ENCODE results near the gene USP34. TPM values are rescaled to one million over a fixed set of nuclear protein-coding genes. Genes with fewer than 3 reads are reported as not detected.

The USP34 gene
- polyA plus RNA-seq, 1 donor, result 102 TPM

GRCh38 chr2:61281321-61281720 lies 189.6 kb downstream of the USP34 start:
- DNase-seq, result no peak
- Histone ChIP-seq H3K9me3 (ENCODE audit: control insufficient read depth, low read depth, low read length) (no peaks in the 10 kb centered on the region), H3K36me3 (ENCODE audit: control insufficient read depth, insufficient read depth, low read length) (peaks cover 35% of the 10 kb centered on the region), H3K4me3 (ENCODE audit: low read length) (no peak overlapping the region), H3K27me3 (ENCODE audit: control insufficient read depth, insufficient read depth, low read length) (no peaks in the 10 kb centered on the region), H3K27ac (ENCODE audit: low read length) (no peak overlapping the region), H3K4me1 (ENCODE audit: control insufficient read depth, insufficient read depth, low read length) (no peaks in the 10 kb centered on the region)
- no CpG with 5 or more reads among the region's 3 CpGs for WGBS (ENCODE audit: insufficient coverage, low lambda C conversion rate)

GRCh38 chr2:61277756-61278155 lies 193.1 kb downstream of the USP34 start:
- Histone ChIP-seq H3K36me3 (ENCODE audit: control insufficient read depth, insufficient read depth, low read length) (peaks cover 39% of the 10 kb centered on the region), H3K4me1 (ENCODE audit: control insufficient read depth, insufficient read depth, low read length) (no peaks in the 10 kb centered on the region), H3K27ac (ENCODE audit: low read length) (no peak overlapping the region), H3K4me3 (ENCODE audit: low read length) (no peak overlapping the region), H3K9me3 (ENCODE audit: control insufficient read depth, low read depth, low read length) (no peaks in the 10 kb centered on the region), H3K27me3 (ENCODE audit: control insufficient read depth, insufficient read depth, low read length) (no peaks in the 10 kb centered on the region)
- no CpG with 5 or more reads among the region's 13 CpGs for WGBS (ENCODE audit: insufficient coverage, low lambda C conversion rate)
- DNase-seq, result no peak

DNA sequence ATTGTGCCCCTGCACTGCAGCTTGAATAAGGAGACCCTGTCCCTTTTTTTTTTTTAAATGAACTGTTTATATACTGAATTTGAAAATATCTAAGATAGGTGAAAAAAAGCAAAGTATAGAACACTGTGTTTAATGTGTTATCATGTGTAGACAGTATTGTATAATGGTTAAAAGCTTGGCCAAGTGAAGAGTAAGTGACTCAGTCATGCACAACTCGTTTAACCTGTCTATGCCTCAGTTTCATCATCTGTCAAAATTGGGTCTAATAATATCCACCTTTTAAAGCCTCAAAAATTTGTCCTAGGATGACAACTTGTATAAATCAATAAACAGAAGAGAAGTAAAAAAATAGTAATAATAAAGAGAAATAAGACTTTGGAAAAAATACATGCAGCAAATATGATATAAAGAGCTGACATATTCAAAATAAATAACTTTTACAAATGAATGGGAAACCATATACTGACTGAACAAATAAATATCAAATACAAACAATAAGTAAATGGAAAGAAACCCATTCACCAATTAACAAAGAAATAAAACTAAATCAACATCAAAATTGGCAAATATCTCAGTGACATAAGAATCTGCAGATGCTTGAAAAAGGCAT lies 195.2 kb downstream of the USP34 start:
- Histone ChIP-seq H3K27me3 (ENCODE audit: control insufficient read depth, insufficient read depth, low read length) (no peaks in the 10 kb centered on the region), H3K4me3 (ENCODE audit: low read length) (no peak overlapping the region), H3K9me3 (ENCODE audit: control insufficient read depth, low read depth, low read length) (no peaks in the 10 kb centered on the region), H3K36me3 (ENCODE audit: control insufficient read depth, insufficient read depth, low read length) (peaks cover 31% of the 10 kb centered on the region), H3K27ac (ENCODE audit: low read length) (no peak overlapping the region), H3K4me1 (ENCODE audit: control insufficient read depth, insufficient read depth, low read length) (no peaks in the 10 kb centered on the region)
- WGBS (ENCODE audit: insufficient coverage, low lambda C conversion rate), result no CpG with 5 or more reads among the region's 1 CpG
- no peak for DNase-seq

DNA sequence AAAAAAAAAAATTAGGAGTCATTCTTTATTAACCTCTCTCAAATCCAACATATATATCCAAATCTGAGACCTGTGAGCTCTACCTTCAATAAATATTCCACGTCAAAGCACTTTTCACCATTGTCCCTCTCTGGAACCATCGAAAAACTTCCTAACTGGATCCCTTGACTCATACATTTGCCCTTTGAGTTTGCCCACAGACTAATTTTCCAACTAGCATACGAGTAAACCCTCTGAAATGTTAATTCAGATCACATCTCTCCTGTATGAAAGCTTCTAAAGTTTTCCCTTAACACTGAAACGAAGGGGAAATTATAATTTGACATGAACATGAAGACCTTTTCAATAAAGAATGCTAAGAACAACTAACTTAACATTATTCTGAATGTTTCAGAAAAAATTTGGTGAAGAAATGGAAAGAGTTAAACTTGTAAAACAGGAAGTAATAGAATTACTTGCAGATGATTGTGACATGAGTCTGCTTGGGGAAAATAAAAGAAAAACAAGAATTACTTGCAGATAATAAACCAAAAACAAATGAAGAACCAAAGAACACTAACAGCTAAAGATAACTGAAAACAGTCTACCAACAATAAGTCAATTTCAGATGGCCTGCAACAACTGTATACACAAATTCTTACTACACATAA lies 198.3 kb downstream of the USP34 start:
- no peak overlapping the region for H3K27ac ChIP-seq (ENCODE audit: low read length)
- no peaks in the 10 kb centered on the region for H3K9me3 ChIP-seq (ENCODE audit: control insufficient read depth, low read depth, low read length)
- H3K36me3 ChIP-seq (ENCODE audit: control insufficient read depth, insufficient read depth, low read length), result peaks cover 27% of the 10 kb centered on the region
- H3K27me3 ChIP-seq (ENCODE audit: control insufficient read depth, insufficient read depth, low read length), result no peaks in the 10 kb centered on the region
- 100% methylated on average over 3 of the region's 4 CpGs for WGBS (ENCODE audit: insufficient coverage, low lambda C conversion rate)
- no peak for DNase-seq
- no peaks in the 10 kb centered on the region for H3K4me1 ChIP-seq (ENCODE audit: control insufficient read depth, insufficient read depth, low read length)
- no peak overlapping the region for H3K4me3 ChIP-seq (ENCODE audit: low read length)

- no peak overlapping the region for H3K27ac ChIP-seq (ENCODE audit: low read length)
- H3K4me1 ChIP-seq (ENCODE audit: control insufficient read depth, insufficient read depth, low read length), result no peaks in the 10 kb centered on the region
- H3K36me3 ChIP-seq (ENCODE audit: control insufficient read depth, insufficient read depth, low read length), result peaks cover 26% of the 10 kb centered on the region
- no peaks in the 10 kb centered on the region for H3K9me3 ChIP-seq (ENCODE audit: control insufficient read depth, low read depth, low read length)
- DNase-seq, result no peak
- H3K4me3 ChIP-seq (ENCODE audit: low read length), result no peak overlapping the region
- no peaks in the 10 kb centered on the region for H3K27me3 ChIP-seq (ENCODE audit: control insufficient read depth, insufficient read depth, low read length)
- 100% methylated on average over 2 of the region's 4 CpGs for WGBS (ENCODE audit: insufficient coverage, low lambda C conversion rate)
Measured at GRCh38 chr2:61268249-61268648, 202.6 kb downstream of the USP34 start.

DNA sequence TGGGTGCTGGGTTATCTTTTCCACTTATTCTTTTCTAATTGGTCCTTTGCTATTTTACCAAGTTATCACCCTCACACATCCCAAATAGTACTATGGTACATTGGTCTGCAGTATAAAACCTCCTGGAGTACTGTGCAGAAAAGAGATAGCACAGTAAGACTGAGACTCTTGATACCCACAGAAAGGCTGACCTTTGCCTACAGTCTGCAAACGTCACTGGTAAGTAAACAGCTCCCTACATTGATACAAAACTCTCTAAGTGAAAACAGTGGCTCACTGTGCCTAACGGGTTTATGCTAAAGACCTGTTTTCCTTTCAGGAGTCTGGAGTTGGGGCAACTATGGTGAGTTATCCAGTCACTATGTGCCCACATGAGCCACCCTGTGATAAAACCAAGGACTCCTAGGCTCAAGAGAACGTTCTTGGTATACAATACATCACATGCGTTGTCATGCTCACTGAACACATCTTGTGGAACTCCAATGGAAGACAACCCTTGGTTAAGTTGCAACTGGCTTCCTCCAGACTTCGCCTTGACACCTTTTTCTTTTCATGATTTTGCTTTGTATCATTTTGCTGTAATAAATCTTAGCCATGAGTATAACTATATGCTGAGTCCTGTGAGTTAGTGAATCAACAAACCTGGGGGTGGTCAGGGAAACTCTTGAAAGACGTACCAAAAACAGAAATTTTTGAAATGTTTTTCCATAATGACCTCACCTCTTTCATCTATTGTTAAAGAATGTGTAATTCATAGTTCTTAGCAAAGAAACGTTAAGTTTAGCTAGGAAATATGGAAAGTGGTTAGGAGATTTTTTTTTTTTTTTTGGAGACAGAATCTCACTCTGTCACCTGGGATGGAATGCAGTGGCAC lies 204.0 kb downstream of the USP34 start:
- Histone ChIP-seq H3K36me3 (ENCODE audit: control insufficient read depth, insufficient read depth, low read length) (peaks cover 32% of the 10 kb centered on the region), H3K27me3 (ENCODE audit: control insufficient read depth, insufficient read depth, low read length) (no peaks in the 10 kb centered on the region), H3K9me3 (ENCODE audit: control insufficient read depth, low read depth, low read length) (no peaks in the 10 kb centered on the region), H3K27ac (ENCODE audit: low read length) (no peak overlapping the region), H3K4me3 (ENCODE audit: low read length) (no peak overlapping the region), H3K4me1 (ENCODE audit: control insufficient read depth, insufficient read depth, low read length) (no peaks in the 10 kb centered on the region)
- peak; percentile 7 to 64 for DNase-seq
- WGBS (ENCODE audit: insufficient coverage, low lambda C conversion rate), result 100% methylated on average over 2 of the region's 7 CpGs

DNA sequence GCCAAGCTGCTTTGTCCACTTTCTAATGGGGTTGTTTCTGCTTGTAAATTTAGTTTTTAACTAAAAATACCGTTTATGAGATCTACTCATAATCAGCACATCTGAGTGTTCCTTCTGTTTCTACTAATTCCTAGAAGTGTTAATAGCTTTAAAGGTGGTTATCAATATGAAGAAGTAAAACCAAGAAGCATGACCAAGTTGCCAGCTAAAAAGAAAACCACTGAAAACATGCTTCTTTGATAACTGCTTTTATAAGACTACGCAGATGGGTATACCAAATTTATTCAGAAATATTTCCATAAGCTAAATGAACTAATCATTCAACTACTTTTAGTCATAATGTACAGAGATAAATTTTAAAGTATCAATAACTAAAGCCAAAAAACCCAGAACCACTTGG lies 207.1 kb downstream of the USP34 start:
- peaks cover 31% of the 10 kb centered on the region for H3K36me3 ChIP-seq (ENCODE audit: control insufficient read depth, insufficient read depth, low read length)
- no peaks in the 10 kb centered on the region for H3K27me3 ChIP-seq (ENCODE audit: control insufficient read depth, insufficient read depth, low read length)
- no peaks in the 10 kb centered on the region for H3K4me1 ChIP-seq (ENCODE audit: control insufficient read depth, insufficient read depth, low read length)
- WGBS (ENCODE audit: insufficient coverage, low lambda C conversion rate), result 100% methylated on average over 1 of the region's 2 CpGs
- no peak for DNase-seq
- H3K4me3 ChIP-seq (ENCODE audit: low read length), result no peak overlapping the region
- no peaks in the 10 kb centered on the region for H3K9me3 ChIP-seq (ENCODE audit: control insufficient read depth, low read depth, low read length)
- no peak overlapping the region for H3K27ac ChIP-seq (ENCODE audit: low read length)

GRCh38 chr2:61262699-61263098 lies 208.2 kb downstream of the USP34 start:
- Histone ChIP-seq H3K9me3 (ENCODE audit: control insufficient read depth, low read depth, low read length) (no peaks in the 10 kb centered on the region), H3K27ac (ENCODE audit: low read length) (no peak overlapping the region), H3K27me3 (ENCODE audit: control insufficient read depth, insufficient read depth, low read length) (no peaks in the 10 kb centered on the region), H3K4me1 (ENCODE audit: control insufficient read depth, insufficient read depth, low read length) (no peaks in the 10 kb centered on the region), H3K36me3 (ENCODE audit: control insufficient read depth, insufficient read depth, low read length) (peaks cover 41% of the 10 kb centered on the region), H3K4me3 (ENCODE audit: low read length) (no peak overlapping the region)
- no CpG with 5 or more reads among the region's 5 CpGs for WGBS (ENCODE audit: insufficient coverage, low lambda C conversion rate)
- no peak for DNase-seq

DNA sequence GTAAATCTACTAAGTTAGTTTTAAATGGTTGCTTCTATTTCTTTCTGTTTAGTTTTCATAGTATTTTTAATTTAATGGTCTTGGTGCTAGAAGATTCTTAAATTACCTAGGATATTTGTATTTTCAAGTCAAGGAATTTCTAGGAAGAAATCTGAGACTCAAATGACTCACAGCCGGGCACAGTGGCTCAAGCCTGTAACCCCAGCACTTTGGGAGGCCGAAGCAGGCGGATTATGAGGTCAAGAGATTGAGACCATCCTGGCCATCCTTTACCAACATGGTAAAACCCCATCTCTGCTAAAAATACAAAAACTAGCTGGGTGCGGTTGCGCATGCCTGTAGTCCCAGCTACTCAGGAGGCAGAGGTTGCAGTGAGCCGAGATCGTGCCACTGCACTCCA lies 213.4 kb downstream of the USP34 start:
- no peak overlapping the region for H3K4me3 ChIP-seq (ENCODE audit: low read length)
- no peaks in the 10 kb centered on the region for H3K9me3 ChIP-seq (ENCODE audit: control insufficient read depth, low read depth, low read length)
- no peaks in the 10 kb centered on the region for H3K4me1 ChIP-seq (ENCODE audit: control insufficient read depth, insufficient read depth, low read length)
- DNase-seq, result no peak
- H3K27ac ChIP-seq (ENCODE audit: low read length), result no peak overlapping the region
- H3K36me3 ChIP-seq (ENCODE audit: control insufficient read depth, insufficient read depth, low read length), result peaks cover 43% of the 10 kb centered on the region
- 100% methylated on average over 1 of the region's 7 CpGs for WGBS (ENCODE audit: insufficient coverage, low lambda C conversion rate)
- H3K27me3 ChIP-seq (ENCODE audit: control insufficient read depth, insufficient read depth, low read length), result no peaks in the 10 kb centered on the region

DNA sequence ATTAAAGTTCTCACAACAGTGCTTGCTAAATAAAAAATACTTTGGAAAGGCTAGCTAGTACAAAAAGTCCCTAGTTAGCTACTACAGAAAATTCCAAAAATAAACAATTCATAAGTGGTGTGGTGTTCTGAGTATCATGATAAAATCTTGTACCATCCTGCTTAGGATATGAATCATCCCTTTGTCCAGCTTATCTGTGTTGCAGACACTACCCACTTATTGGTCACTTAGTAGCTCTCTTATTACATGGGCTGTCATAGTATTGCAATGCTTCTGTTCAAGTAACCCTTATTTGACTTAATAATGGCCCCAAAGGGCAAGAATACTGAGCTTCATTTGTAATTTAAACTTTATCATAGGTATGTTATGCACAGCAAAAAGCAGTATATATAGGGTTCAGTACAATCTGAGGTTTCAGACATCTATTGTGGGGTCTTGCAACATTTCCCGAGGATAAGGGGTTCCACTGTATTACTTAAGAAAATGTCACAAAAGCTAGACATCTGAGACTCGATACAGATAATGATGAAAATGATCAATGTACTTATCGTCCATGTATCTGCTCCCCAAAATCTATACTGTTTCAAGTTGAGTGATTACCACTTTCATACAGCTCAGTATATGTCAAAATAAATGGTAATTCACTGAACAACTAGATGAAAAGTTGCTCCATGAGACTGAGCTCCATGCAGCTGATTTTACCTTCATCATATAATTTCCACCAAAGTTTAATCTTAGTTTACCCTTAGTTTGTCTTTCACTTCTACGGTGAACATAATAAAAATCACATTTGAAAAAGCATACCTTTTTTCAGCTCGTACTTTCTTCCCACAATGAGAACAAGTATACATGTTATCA lies 215.1 kb downstream of the USP34 start:
- no peak overlapping the region for H3K27ac ChIP-seq (ENCODE audit: low read length)
- DNase-seq, result no peak
- no peaks in the 10 kb centered on the region for H3K4me1 ChIP-seq (ENCODE audit: control insufficient read depth, insufficient read depth, low read length)
- WGBS (ENCODE audit: insufficient coverage, low lambda C conversion rate), result 95% methylated on average over 2 of the region's 5 CpGs
- no peak overlapping the region for H3K4me3 ChIP-seq (ENCODE audit: low read length)
- H3K27me3 ChIP-seq (ENCODE audit: control insufficient read depth, insufficient read depth, low read length), result no peaks in the 10 kb centered on the region
- H3K36me3 ChIP-seq (ENCODE audit: control insufficient read depth, insufficient read depth, low read length), result peaks cover 37% of the 10 kb centered on the region
- no peaks in the 10 kb centered on the region for H3K9me3 ChIP-seq (ENCODE audit: control insufficient read depth, low read depth, low read length)

Data from large intestine (tissue), 3 donors.